GM12878 (cell line): ENCODE results near the gene CD300H. TPM values are rescaled to one million over a fixed set of nuclear protein-coding genes. Genes with fewer than 3 reads are reported as not detected.

Experiments
- BCL11A ChIP-seq: IDR thresholded peaks from 2 replicates; pipeline ENCODE4 v1.6.1; 2011; ENCODE audit warnings: low read depth, low read length
- CBX5 ChIP-seq: sonication (generic); IDR thresholded peaks from 2 replicates; pipeline ENCODE4 v1.6.1; 2016; ENCODE audit warnings: low read depth, moderate library complexity, mild to moderate bottlenecking, inconsistent platforms
- CHD4 ChIP-seq: fragments of 200-600 bp; sonication (generic); IDR thresholded peaks from 2 replicates; pipeline ENCODE4 v1.6.1; 2016; ENCODE audit warnings: mild to moderate bottlenecking
- EP300 ChIP-seq, 2 experiments: fragments of 150-350 bp in 1 of 2; IDR thresholded peaks; 2 replicates each; pipeline ENCODE4 v1.6.1; 2011 to 2012; ENCODE audit warnings: low read depth in 2 of 2, low read length in 2 of 2, borderline replicate concordance in 1 of 2, improper control_type of control experiment in 1 of 2, inconsistent platforms in 1 of 2; ENCODE audit not compliant: control insufficient read depth in 1 of 2
- FOXM1 ChIP-seq: IDR thresholded peaks from 2 replicates; pipeline ENCODE4 v1.6.1; 2012; ENCODE audit warnings: low read depth, mild to moderate bottlenecking, inconsistent platforms, low read length, moderate library complexity
- LARP7 ChIP-seq: fragments of 450-650 bp; IDR thresholded peaks from 2 replicates; pipeline ENCODE4 v1.6.1; 2017; ENCODE audit warnings: mild to moderate bottlenecking
- MEF2B ChIP-seq: fragments of 450-650 bp; IDR thresholded peaks from 2 replicates; pipeline ENCODE4 v1.6.1; 2018; ENCODE audit warnings: mild to moderate bottlenecking, moderate library complexity; ENCODE audit not compliant: partially characterized antibody, poor library complexity, severe bottlenecking
- NFXL1 ChIP-seq: fragments of 450-650 bp; IDR thresholded peaks from 2 replicates; pipeline ENCODE4 v1.6.1; 2017; ENCODE audit warnings: antibody characterized with exemption, mild to moderate bottlenecking, borderline replicate concordance
- NFYB ChIP-seq: IDR thresholded peaks from 2 replicates; pipeline ENCODE4 v1.6.1; 2011; ENCODE audit warnings: low read depth, mild to moderate bottlenecking, low read length, improper control_type of control experiment, moderate library complexity; ENCODE audit not compliant: insufficient read depth
- NRF1 ChIP-seq: conservative IDR thresholded peaks from 2 replicates; pipeline ENCODE4 v1.6.1; 2011; ENCODE audit warnings: mild to moderate bottlenecking, low read depth, low read length, improper control_type of control experiment
- POLR2AphosphoS2 ChIP-seq: IDR thresholded peaks from 2 replicates; pipeline ENCODE4 v1.6.1; 2011; ENCODE audit warnings: low read depth, mild to moderate bottlenecking, low read length, improper control_type of control experiment, moderate library complexity
- POU2F2 ChIP-seq: IDR thresholded peaks from 3 replicates; pipeline ENCODE4 v1.6.1; 2011; ENCODE audit warnings: low read depth, mild to moderate bottlenecking, low read length, borderline replicate concordance
- RB1 ChIP-seq: fragments of 450-650 bp; formaldehyde crosslinking; IDR thresholded peaks from 2 replicates; pipeline ENCODE4 v1.6.1; 2017; ENCODE audit warnings: mild to moderate bottlenecking, borderline replicate concordance
- RBBP5 ChIP-seq: fragments of 200-600 bp; sonication (generic); conservative IDR thresholded peaks from 2 replicates; pipeline ENCODE4 v1.6.1; 2016
- RUNX3 ChIP-seq: IDR thresholded peaks from 2 replicates; pipeline ENCODE4 v1.6.1; 2012; ENCODE audit warnings: low read length, inconsistent platforms
- SIX5 ChIP-seq: IDR thresholded peaks from 2 replicates; pipeline ENCODE4 v1.6.1; 2011; ENCODE audit warnings: mild to moderate bottlenecking, low read depth, low read length, moderate library complexity; ENCODE audit not compliant: severe bottlenecking
- SMAD1 ChIP-seq: fragments of 450-650 bp; IDR thresholded peaks from 2 replicates; pipeline ENCODE4 v1.6.1; 2018; ENCODE audit warnings: mild to moderate bottlenecking, low read depth; ENCODE audit not compliant: partially characterized antibody
- polyA plus RNA-seq, 11 experiments: library from polyadenylated mRNA; depleted of rRNA in 4 of 11; unstranded in 6 of 11; stranded (reverse) in 5 of 11; fragments of >200 nt; fragmentation: Nextera tagmentation in 4 of 11; fragmentation: Illumina TruSeq in 1 of 11; extraction: Ambion mirVana in 4 of 11; extraction: Trizol in 1 of 11; gene quantifications; 1 replicate in 1 of 11; 2 replicates in 10 of 11; pipeline versions ENCODE4 v1.2.1 to v1.2.3, GENCODE V29; 2011 to 2016; ENCODE audit warnings: inconsistent platforms in 2 of 11, missing spikeins in 2 of 11, low read depth in 1 of 11
- total RNA-seq, 4 experiments: library from RNA; depleted of rRNA in 3 of 4; stranded (reverse); fragments of >200 nt in 3 of 4; fragmentation: Illumina TruSeq in 1 of 4; extraction: Trizol in 1 of 4; gene quantifications; 2 replicates each; pipeline versions ENCODE4 v1.2.1 to v1.2.3, GENCODE V29; 2013 to 2021
- TF ChIP-seq, protein P1 (sequence below): IDR thresholded peaks from 2 replicates; pipeline ENCODE4 v1.6.1; 2012; ENCODE audit warnings: improper control_type of control experiment, low read depth, low read length; ENCODE audit not compliant: insufficient replicate concordance
- TF ChIP-seq, protein P2 (sequence below): IDR thresholded peaks from 2 replicates; pipeline ENCODE4 v1.6.1; 2011; ENCODE audit warnings: mild to moderate bottlenecking, low read depth, low read length, moderate library complexity; ENCODE audit not compliant: insufficient replicate concordance
- TF ChIP-seq, protein P3 (sequence below): fragments of 450-650 bp; IDR thresholded peaks from 2 replicates; pipeline ENCODE4 v1.6.1; 2017; ENCODE audit warnings: mild to moderate bottlenecking
- TF ChIP-seq, protein P4 (sequence below): IDR thresholded peaks from 2 replicates; pipeline ENCODE4 v1.6.1; 2011; ENCODE audit warnings: borderline replicate concordance, low read depth, mild to moderate bottlenecking, moderate library complexity, mixed read lengths, low read length; ENCODE audit not compliant: insufficient read depth; ENCODE audit errors: extremely low read length

The CD300H gene
- total and polyA plus RNA-seq, 10 of the 15 experiments (the other 5 are each of a cell fraction or from before 2014, with no cell fraction given), result not detected

DNA sequence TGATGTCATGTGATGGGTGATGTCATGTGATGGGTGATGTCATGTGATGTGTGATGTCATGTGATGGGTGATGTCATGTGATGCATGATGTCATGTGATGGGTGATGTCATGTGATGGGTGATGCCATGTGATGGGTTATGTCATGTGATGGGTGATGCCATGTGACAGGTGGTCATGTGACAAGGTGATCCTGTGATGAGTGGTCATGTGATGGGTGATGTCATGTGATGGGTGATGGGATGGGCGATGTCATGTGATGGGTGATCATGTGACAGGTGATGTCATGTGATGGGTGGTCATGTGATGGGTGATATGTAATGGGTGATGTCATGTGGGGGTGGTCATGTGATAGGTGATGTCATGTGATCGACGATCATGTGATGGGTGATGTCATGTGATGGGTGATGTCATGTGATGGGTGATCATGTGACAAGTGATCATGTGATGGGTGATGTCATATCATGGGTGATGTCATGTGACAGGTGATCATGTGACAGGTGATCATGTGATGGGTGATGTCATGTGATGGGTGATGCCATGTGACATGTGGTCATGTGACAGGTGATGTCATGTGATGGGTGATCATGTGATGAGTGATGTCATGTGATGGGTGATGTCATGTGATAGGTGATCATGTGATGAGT is 53.2 kb downstream of the CD300H start (continued):
- TF ChIP-seq, protein P1, sequence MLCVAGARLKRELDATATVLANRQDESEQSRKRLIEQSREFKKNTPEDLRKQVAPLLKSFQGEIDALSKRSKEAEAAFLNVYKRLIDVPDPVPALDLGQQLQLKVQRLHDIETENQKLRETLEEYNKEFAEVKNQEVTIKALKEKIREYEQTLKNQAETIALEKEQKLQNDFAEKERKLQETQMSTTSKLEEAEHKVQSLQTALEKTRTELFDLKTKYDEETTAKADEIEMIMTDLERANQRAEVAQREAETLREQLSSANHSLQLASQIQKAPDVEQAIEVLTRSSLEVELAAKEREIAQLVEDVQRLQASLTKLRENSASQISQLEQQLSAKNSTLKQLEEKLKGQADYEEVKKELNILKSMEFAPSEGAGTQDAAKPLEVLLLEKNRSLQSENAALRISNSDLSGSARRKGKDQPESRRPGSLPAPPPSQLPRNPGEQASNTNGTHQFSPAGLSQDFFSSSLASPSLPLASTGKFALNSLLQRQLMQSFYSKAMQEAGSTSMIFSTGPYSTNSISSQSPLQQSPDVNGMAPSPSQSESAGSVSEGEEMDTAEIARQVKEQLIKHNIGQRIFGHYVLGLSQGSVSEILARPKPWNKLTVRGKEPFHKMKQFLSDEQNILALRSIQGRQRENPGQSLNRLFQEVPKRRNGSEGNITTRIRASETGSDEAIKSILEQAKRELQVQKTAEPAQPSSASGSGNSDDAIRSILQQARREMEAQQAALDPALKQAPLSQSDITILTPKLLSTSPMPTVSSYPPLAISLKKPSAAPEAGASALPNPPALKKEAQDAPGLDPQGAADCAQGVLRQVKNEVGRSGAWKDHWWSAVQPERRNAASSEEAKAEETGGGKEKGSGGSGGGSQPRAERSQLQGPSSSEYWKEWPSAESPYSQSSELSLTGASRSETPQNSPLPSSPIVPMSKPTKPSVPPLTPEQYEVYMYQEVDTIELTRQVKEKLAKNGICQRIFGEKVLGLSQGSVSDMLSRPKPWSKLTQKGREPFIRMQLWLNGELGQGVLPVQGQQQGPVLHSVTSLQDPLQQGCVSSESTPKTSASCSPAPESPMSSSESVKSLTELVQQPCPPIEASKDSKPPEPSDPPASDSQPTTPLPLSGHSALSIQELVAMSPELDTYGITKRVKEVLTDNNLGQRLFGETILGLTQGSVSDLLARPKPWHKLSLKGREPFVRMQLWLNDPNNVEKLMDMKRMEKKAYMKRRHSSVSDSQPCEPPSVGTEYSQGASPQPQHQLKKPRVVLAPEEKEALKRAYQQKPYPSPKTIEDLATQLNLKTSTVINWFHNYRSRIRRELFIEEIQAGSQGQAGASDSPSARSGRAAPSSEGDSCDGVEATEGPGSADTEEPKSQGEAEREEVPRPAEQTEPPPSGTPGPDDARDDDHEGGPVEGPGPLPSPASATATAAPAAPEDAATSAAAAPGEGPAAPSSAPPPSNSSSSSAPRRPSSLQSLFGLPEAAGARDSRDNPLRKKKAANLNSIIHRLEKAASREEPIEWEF, result no peak
- TF ChIP-seq NFXL1 (no peak), SMAD1 (no peak), SIX5 (no peak), NRF1 (no peak), POLR2AphosphoS2 (no peak), POU2F2 (no peak), BCL11A (no peak), RBBP5 (no peak), CBX5 (peak; percentile 48; the same call in 1 of the 2 replicates), LARP7 (no peak), RUNX3 (0 out of 2 replicates have a peak, but pooled peaks have one; percentile 7), CHD4 (no peak), RB1 (no peak), NFYB (no peak), EP300 (IDR thresholded peaks at IDR 0.05; ENCODE audit: borderline replicate concordance in 1 of 2, control insufficient read depth in 1 of 2, low read depth in 2 of 2, low read length in 2 of 2) (no peak; a peak in 2 of 4 replicates), MEF2B (peak; percentile 48), FOXM1 (no peak)
- TF ChIP-seq, protein P2, sequence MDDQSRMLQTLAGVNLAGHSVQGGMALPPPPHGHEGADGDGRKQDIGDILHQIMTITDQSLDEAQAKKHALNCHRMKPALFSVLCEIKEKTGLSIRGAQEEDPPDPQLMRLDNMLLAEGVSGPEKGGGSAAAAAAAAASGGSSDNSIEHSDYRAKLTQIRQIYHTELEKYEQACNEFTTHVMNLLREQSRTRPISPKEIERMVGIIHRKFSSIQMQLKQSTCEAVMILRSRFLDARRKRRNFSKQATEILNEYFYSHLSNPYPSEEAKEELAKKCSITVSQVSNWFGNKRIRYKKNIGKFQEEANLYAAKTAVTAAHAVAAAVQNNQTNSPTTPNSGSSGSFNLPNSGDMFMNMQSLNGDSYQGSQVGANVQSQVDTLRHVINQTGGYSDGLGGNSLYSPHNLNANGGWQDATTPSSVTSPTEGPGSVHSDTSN, result no peak
- TF ChIP-seq, protein P3, sequence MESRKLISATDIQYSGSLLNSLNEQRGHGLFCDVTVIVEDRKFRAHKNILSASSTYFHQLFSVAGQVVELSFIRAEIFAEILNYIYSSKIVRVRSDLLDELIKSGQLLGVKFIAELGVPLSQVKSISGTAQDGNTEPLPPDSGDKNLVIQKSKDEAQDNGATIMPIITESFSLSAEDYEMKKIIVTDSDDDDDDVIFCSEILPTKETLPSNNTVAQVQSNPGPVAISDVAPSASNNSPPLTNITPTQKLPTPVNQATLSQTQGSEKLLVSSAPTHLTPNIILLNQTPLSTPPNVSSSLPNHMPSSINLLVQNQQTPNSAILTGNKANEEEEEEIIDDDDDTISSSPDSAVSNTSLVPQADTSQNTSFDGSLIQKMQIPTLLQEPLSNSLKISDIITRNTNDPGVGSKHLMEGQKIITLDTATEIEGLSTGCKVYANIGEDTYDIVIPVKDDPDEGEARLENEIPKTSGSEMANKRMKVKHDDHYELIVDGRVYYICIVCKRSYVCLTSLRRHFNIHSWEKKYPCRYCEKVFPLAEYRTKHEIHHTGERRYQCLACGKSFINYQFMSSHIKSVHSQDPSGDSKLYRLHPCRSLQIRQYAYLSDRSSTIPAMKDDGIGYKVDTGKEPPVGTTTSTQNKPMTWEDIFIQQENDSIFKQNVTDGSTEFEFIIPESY, result no peak
- TF ChIP-seq, protein P4, sequence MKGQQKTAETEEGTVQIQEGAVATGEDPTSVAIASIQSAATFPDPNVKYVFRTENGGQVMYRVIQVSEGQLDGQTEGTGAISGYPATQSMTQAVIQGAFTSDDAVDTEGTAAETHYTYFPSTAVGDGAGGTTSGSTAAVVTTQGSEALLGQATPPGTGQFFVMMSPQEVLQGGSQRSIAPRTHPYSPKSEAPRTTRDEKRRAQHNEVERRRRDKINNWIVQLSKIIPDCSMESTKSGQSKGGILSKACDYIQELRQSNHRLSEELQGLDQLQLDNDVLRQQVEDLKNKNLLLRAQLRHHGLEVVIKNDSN, result peak; percentile 83
